ENCODE data around the gene TTYH2.

Gene TTYH2

DNA sequence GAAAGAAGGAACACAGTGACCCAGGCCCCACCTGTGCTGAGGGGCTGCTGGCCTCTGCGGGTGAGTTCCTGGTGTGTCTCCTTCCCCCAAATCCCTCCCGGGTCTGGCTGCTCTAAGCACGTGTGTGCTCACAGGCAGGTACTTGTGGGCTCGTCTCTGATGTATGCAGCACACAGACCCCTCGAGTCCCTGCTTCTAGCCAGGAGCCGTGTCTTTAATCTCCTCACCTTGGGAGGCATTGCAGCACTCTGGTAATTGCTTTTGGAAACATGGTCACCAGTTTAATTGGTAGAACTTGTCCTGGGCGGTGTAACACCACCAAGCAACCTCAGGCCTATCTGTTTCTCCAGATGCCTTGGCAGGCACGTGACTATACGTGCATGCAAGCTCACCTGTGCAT, 18.7 kb upstream of the TTYH2 start:
- peaks cover 7% of the 10 kb centered on the region; the same call in 1 of the 2 replicates for H3K4me1 ChIP-seq (ENCODE audit: control insufficient read depth, insufficient read depth, low read length)
- H3K27me3 ChIP-seq (ENCODE audit: control insufficient read depth, insufficient read depth, low read length): peaks cover 16% of the 10 kb centered on the region
- no peaks in the 10 kb centered on the region for H3K36me3 ChIP-seq (ENCODE audit: control insufficient read depth, insufficient read depth, low read length)
- no peak overlapping the region for H3K4me3 ChIP-seq (ENCODE audit: low read depth, low read length)
- H3K27ac ChIP-seq (ENCODE audit: low read depth, low read length): no peak overlapping the region
- no peak overlapping the region for H3K9ac ChIP-seq (ENCODE audit: low read length)
- H3K9me3 ChIP-seq (ENCODE audit: control insufficient read depth, insufficient read depth, low read depth, low read length): no peaks in the 10 kb centered on the region

GRCh38 chr17:74196541-74197317, 16.6 kb upstream of the TTYH2 start:
- H3K9me3 ChIP-seq (ENCODE audit: control insufficient read depth, insufficient read depth, low read depth, low read length): no peaks in the 10 kb centered on the region
- H3K4me3 ChIP-seq (ENCODE audit: low read depth, low read length): no peak overlapping the region
- no peak overlapping the region for H3K27ac ChIP-seq (ENCODE audit: low read depth, low read length)
- H3K9ac ChIP-seq (ENCODE audit: low read length): no peak overlapping the region
- H3K27me3 ChIP-seq (ENCODE audit: control insufficient read depth, insufficient read depth, low read length): peaks cover 35% of the 10 kb centered on the region
- H3K4me1 ChIP-seq (ENCODE audit: control insufficient read depth, insufficient read depth, low read length): peaks cover 10% of the 10 kb centered on the region; the same call in 1 of the 2 replicates
- no peaks in the 10 kb centered on the region for H3K36me3 ChIP-seq (ENCODE audit: control insufficient read depth, insufficient read depth, low read length)

DNA sequence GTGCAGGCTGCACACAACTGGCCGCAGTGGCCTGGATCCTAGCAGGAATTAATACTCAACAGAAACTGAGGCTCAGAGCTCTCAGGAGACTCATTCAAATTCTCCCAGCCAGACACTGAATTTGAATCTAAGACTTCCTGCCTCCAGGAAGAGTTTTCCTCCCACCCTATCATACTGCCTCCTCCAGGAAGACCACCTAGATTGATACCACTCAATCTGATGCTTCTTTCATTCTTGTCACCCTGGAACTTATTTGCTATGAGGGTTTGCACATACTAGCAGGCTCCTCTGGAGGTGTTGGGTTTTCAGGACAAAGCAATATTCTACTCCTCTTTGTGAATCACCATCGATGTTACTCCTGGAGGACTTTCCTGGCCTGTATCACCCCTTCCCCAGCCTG, 15.6 kb upstream of the TTYH2 start:
- no peak overlapping the region for H3K9ac ChIP-seq (ENCODE audit: low read length)
- H3K27ac ChIP-seq (ENCODE audit: low read depth, low read length): no peak overlapping the region
- no peak overlapping the region for H3K4me3 ChIP-seq (ENCODE audit: low read depth, low read length)
- peaks cover 12% of the 10 kb centered on the region for H3K4me1 ChIP-seq (ENCODE audit: control insufficient read depth, insufficient read depth, low read length)
- H3K27me3 ChIP-seq (ENCODE audit: control insufficient read depth, insufficient read depth, low read length): peaks cover 38% of the 10 kb centered on the region
- no peaks in the 10 kb centered on the region for H3K36me3 ChIP-seq (ENCODE audit: control insufficient read depth, insufficient read depth, low read length)
- no peaks in the 10 kb centered on the region for H3K9me3 ChIP-seq (ENCODE audit: control insufficient read depth, insufficient read depth, low read depth, low read length)

GRCh38 chr17:74198694-74199093, 14.7 kb upstream of the TTYH2 start:
- no peaks in the 10 kb centered on the region; the same call in 1 of the 2 replicates for H3K36me3 ChIP-seq (ENCODE audit: control insufficient read depth, insufficient read depth, low read length)
- no peak overlapping the region for H3K4me3 ChIP-seq (ENCODE audit: low read depth, low read length)
- no peaks in the 10 kb centered on the region for H3K9me3 ChIP-seq (ENCODE audit: control insufficient read depth, insufficient read depth, low read depth, low read length)
- no peak overlapping the region for H3K9ac ChIP-seq (ENCODE audit: low read length)
- H3K27ac ChIP-seq (ENCODE audit: low read depth, low read length): no peak overlapping the region
- H3K4me1 ChIP-seq (ENCODE audit: control insufficient read depth, insufficient read depth, low read length): peaks cover 11% of the 10 kb centered on the region
- peaks cover 38% of the 10 kb centered on the region for H3K27me3 ChIP-seq (ENCODE audit: control insufficient read depth, insufficient read depth, low read length)

DNA sequence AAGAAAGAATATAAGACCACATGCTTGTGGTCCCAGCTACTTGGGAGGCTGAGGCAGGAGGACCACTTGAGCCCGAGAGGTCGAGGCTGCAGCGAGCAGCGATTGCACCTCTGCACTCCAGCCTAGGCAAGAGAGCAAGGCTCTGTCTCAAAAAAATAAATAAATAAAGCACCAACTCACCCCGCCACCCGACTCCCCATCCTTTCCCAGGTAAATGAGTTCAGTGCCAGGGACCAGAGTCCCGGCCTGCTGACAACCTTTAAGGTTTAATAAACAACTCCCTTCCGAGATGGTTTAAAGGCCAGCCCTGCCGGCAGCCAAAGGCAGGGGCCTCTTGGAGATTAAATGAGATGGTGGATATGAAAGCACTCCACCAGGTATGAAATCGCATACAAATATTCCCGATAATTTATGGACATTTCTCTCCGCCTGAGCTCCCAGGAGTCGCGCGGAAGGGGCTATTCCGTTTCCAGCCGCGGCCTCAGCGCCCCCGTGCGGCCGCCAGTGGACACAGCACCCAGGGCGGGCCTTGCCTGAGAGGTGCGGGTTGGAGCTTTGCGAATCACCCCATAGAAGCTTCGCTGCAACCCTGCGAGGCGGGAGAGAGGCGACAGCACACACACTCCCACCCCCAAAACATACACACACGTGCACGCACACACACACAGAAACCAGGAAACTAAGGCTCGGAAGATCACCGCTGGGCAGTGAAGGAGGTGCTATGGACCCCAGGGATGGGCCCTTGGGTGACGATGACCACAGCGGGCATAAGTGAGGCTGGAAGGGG, 13.9 kb upstream of the TTYH2 start:
- no peak overlapping the region for H3K9ac ChIP-seq (ENCODE audit: low read length)
- peaks cover 8% of the 10 kb centered on the region for H3K36me3 ChIP-seq (ENCODE audit: control insufficient read depth, insufficient read depth, low read length)
- peaks cover 11% of the 10 kb centered on the region for H3K4me1 ChIP-seq (ENCODE audit: control insufficient read depth, insufficient read depth, low read length)
- peaks cover 35% of the 10 kb centered on the region for H3K27me3 ChIP-seq (ENCODE audit: control insufficient read depth, insufficient read depth, low read length)
- H3K27ac ChIP-seq (ENCODE audit: low read depth, low read length): no peak overlapping the region
- peak overlapping the region; percentile 38; the same call in 1 of the 2 replicates for H3K4me3 ChIP-seq (ENCODE audit: low read depth, low read length)
- no peaks in the 10 kb centered on the region for H3K9me3 ChIP-seq (ENCODE audit: control insufficient read depth, insufficient read depth, low read depth, low read length)

DNA sequence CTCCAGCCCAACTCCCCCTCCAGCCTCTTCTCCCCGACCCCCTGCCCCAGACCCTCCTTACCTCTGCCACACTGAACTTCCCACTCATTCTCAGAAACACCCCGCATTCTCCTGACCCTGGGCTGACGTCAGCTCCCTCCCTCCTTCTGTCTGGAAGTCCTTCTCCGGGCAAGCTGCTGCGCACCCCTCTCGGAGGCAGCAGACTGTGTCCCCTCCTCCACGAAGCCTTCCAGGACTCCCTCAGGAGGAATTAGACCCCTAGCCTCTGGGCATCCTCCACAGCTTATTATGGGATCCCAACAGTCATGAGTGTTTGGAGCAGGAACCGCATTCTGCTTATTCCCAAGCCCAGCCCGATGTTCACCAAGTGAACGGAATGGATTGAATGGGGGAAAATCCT, 13.3 kb upstream of the TTYH2 start:
- Histone ChIP-seq H3K36me3 (ENCODE audit: control insufficient read depth, insufficient read depth, low read length) (peaks cover 14% of the 10 kb centered on the region), H3K27ac (ENCODE audit: low read depth, low read length) (no peak overlapping the region), H3K9ac (ENCODE audit: low read length) (no peak overlapping the region), H3K4me3 (ENCODE audit: low read depth, low read length) (no peak overlapping the region), H3K27me3 (ENCODE audit: control insufficient read depth, insufficient read depth, low read length) (peaks cover 32% of the 10 kb centered on the region), H3K4me1 (ENCODE audit: control insufficient read depth, insufficient read depth, low read length) (peaks cover 17% of the 10 kb centered on the region), H3K9me3 (ENCODE audit: control insufficient read depth, insufficient read depth, low read depth, low read length) (no peaks in the 10 kb centered on the region)

- Histone ChIP-seq H3K4me1 (ENCODE audit: control insufficient read depth, insufficient read depth, low read length) (peaks cover 22% of the 10 kb centered on the region), H3K36me3 (ENCODE audit: control insufficient read depth, insufficient read depth, low read length) (peaks cover 25% of the 10 kb centered on the region), H3K27me3 (ENCODE audit: control insufficient read depth, insufficient read depth, low read length) (peaks cover 25% of the 10 kb centered on the region), H3K9me3 (ENCODE audit: control insufficient read depth, insufficient read depth, low read depth, low read length) (no peaks in the 10 kb centered on the region), H3K9ac (ENCODE audit: low read length) (no peak overlapping the region), H3K4me3 (ENCODE audit: low read depth, low read length) (no peak overlapping the region), H3K27ac (ENCODE audit: low read depth, low read length) (no peak overlapping the region)
Measured at GRCh38 chr17:74201250-74201649, 12.1 kb upstream of the TTYH2 start.

GRCh38 chr17:74201948-74202347, 11.4 kb upstream of the TTYH2 start:
- peaks cover 25% of the 10 kb centered on the region for H3K27me3 ChIP-seq (ENCODE audit: control insufficient read depth, insufficient read depth, low read length)
- H3K9me3 ChIP-seq (ENCODE audit: control insufficient read depth, insufficient read depth, low read depth, low read length): no peaks in the 10 kb centered on the region
- no peak overlapping the region for H3K4me3 ChIP-seq (ENCODE audit: low read depth, low read length)
- H3K36me3 ChIP-seq (ENCODE audit: control insufficient read depth, insufficient read depth, low read length): peaks cover 30% of the 10 kb centered on the region
- H3K4me1 ChIP-seq (ENCODE audit: control insufficient read depth, insufficient read depth, low read length): peaks cover 19% of the 10 kb centered on the region
- H3K9ac ChIP-seq (ENCODE audit: low read length): no peak overlapping the region
- H3K27ac ChIP-seq (ENCODE audit: low read depth, low read length): no peak overlapping the region

GRCh38 chr17:74202938-74203337, 10.4 kb upstream of the TTYH2 start:
- H3K9me3 ChIP-seq (ENCODE audit: control insufficient read depth, insufficient read depth, low read depth, low read length): no peaks in the 10 kb centered on the region
- H3K4me3 ChIP-seq (ENCODE audit: low read depth, low read length): peak overlapping the region; percentile 40
- no peak overlapping the region for H3K9ac ChIP-seq (ENCODE audit: low read length)
- peaks cover 39% of the 10 kb centered on the region for H3K36me3 ChIP-seq (ENCODE audit: control insufficient read depth, insufficient read depth, low read length)
- no peak overlapping the region for H3K27ac ChIP-seq (ENCODE audit: low read depth, low read length)
- H3K27me3 ChIP-seq (ENCODE audit: control insufficient read depth, insufficient read depth, low read length): peaks cover 25% of the 10 kb centered on the region
- H3K4me1 ChIP-seq (ENCODE audit: control insufficient read depth, insufficient read depth, low read length): peaks cover 19% of the 10 kb centered on the region

DNA sequence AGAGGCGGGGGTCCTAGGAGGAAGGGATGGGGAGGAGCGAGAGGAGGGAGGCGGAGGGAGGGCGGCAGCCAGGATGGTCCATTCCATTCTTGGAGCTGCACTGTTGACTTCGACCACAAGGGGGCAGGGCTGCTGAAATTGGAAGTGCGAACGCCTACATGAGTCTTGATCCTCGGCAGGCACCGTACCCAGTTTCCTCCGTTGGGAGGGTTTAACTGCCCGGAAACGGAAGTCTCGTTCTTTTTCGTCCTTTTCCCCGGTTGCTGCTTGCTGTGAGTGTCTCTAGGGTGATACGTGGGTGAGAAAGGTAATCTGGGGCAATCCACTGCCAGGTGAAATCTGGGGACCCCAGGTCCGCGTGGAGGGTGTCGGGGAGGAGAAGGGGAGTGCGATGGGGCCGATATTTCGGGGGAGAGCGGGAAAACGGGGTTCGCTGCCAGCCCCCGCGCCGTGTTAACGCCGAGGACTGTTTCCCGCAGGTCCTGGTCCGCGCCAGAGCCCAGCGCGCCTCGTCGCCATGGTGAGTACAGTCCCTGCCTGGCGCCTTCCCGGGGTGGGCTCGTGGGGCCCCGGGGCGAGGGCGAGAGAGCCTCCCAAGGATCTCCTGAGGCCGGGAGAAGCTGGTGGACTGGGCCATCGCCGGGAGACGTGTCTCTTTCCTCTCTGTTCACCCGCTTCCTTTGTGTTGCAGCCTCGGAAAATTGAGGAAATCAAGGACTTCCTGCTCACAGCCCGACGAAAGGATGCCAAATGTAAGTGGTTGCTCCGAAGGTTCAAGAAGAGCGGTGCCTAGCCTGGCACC, 9.7 kb upstream of the TTYH2 start, which contains the start of gene RPL38:
Gene RPL38, plus strand, starts transcription at position 240 of the 802 bp plus-strand sequence. Its CDS starts 278 bp downstream, at position 518.
- Histone ChIP-seq H3K36me3 (ENCODE audit: control insufficient read depth, insufficient read depth, low read length) (peaks cover 46% of the 10 kb centered on the region), H3K27me3 (ENCODE audit: control insufficient read depth, insufficient read depth, low read length) (peaks cover 25% of the 10 kb centered on the region), H3K9ac (ENCODE audit: low read length) (peak within 1 kb of the TSS; percentile 99), H3K9me3 (ENCODE audit: control insufficient read depth, insufficient read depth, low read depth, low read length) (no peaks in the 10 kb centered on the region), H3K4me3 (ENCODE audit: low read depth, low read length) (peak within 1 kb of the TSS; percentile 82), H3K4me1 (ENCODE audit: control insufficient read depth, insufficient read depth, low read length) (peaks cover 19% of the 10 kb centered on the region), H3K27ac (ENCODE audit: low read depth, low read length) (peak within 1 kb of the TSS; percentile 94)
